K562 (cell line): ENCODE results near the gene ADAMTS14. TPM values are rescaled to one million over a fixed set of nuclear protein-coding genes. Genes with fewer than 3 reads are reported as not detected.
A peak's percentile ranks its signal among the peaks of the same experiment; 100 is the strongest.

Experiments used
- ATAC-seq: fragments of 200-7000 bp; cut with Tn5 transposase; 3 replicates; pipeline ENCODE4 v1.9.1; 2020; ENCODE audit warnings: moderate library complexity
- BruUV-seq: library from RNA; stranded (reverse); fragments of 400-500 nt; replicated peaks from 2 replicates; lab custom pipeline; 2021; lab: Mats Ljungman, UMichigan
- CTCF ChIA-PET: fragments of 300-600 bp; formaldehyde crosslinking; extraction: SDS; loops from one replicate; lab custom pipeline; 2021; ENCODE audit warnings: low intra/inter-chr PET ratio; lab: Yijun Ruan, JAX
- POLR2A ChIA-PET: fragments of 300-600, 350-650 bp; sonication (Branson Sonifier 250); formaldehyde crosslinking; extraction: SDS; loops from one replicate; lab custom pipeline; 2021; ENCODE audit warnings: antibody characterized with exemption, inconsistent platforms; lab: Yijun Ruan, JAX
- DNase-seq, 4 experiments: peaks; one replicate each; pipeline versions ENCODE4 v3.0.0 to v3.0.0-alpha.2; 2011 to 2018; ENCODE audit warnings: low spot score in 3 of 4, mixed read lengths in 3 of 4; ENCODE audit errors: extremely low read depth in 1 of 4
- FAIRE-seq: peaks from 2 replicates; lab custom pipeline; 2011; peaks lifted over from hg19 to GRCh38; lab: Jason Lieb, UNC
- H2AFZ ChIP-seq: 2 replicates; pipeline ENCODE4 v1.6.0; 2011; ENCODE audit warnings: low read depth, low read length, control low read depth, inconsistent platforms
- H3K27ac ChIP-seq: fragments of 200-600 bp; 3 replicates; pipeline ENCODE4 v1.8.0; 2011; ENCODE audit warnings: low read depth, mild to moderate bottlenecking, control low read depth, inconsistent platforms, low read length, moderate library complexity, mixed read lengths; ENCODE audit errors: extremely low read depth
- H3K27me3 ChIP-seq, 2 experiments: fragments of 300-600 bp in 1 of 2; 2 replicates in 1 of 2; 3 replicates in 1 of 2; pipeline versions ENCODE4 v1.6.0 to v1.8.0; 2011; ENCODE audit warnings: inconsistent platforms in 2 of 2, low read length in 2 of 2, mild to moderate bottlenecking in 1 of 2, mixed read lengths in 1 of 2, moderate library complexity in 1 of 2; ENCODE audit not compliant: control insufficient read depth in 2 of 2, insufficient read depth in 2 of 2
- H3K36me3 ChIP-seq: fragments of 300-600 bp; 3 replicates; pipeline ENCODE4 v1.8.0; 2011; ENCODE audit warnings: mild to moderate bottlenecking, low read length, inconsistent platforms; ENCODE audit not compliant: control insufficient read depth, insufficient read depth
- H3K4me1 ChIP-seq, 2 experiments: fragments of 200-600 bp in 1 of 2; replicated peaks in 1 of 2; 2 replicates in 1 of 2; 3 replicates in 1 of 2; pipeline versions ENCODE4 v1.5.1 to v1.8.0; 2011; ENCODE audit warnings: inconsistent platforms in 2 of 2, low read length in 2 of 2, mild to moderate bottlenecking in 1 of 2, mixed read lengths in 1 of 2, moderate library complexity in 1 of 2; ENCODE audit not compliant: control insufficient read depth in 2 of 2, insufficient read depth in 2 of 2
- H3K4me2 ChIP-seq: 2 replicates; pipeline ENCODE4 v1.6.1; 2011; ENCODE audit warnings: low read length, control low read depth, inconsistent platforms, mixed read lengths; ENCODE audit not compliant: insufficient read depth
- H3K4me3 ChIP-seq: fragments of 200-600 bp; sonication (generic), shearing (Covaris generic); 2 replicates; pipeline ENCODE4 v1.5.1; 2016; ENCODE audit warnings: control low read depth, inconsistent platforms
- H3K79me2 ChIP-seq: fragments of 200-600 bp; 3 replicates; pipeline ENCODE4 v1.8.0; 2011; ENCODE audit warnings: low read length, inconsistent platforms; ENCODE audit not compliant: control insufficient read depth, insufficient read depth
- H3K9ac ChIP-seq, 2 experiments: 2 replicates each; pipeline versions ENCODE4 v1.6.0 to v1.6.1; 2011; ENCODE audit warnings: low read depth in 2 of 2, low read length in 2 of 2, control low read depth in 1 of 2, inconsistent platforms in 1 of 2, mild to moderate bottlenecking in 1 of 2, mixed read lengths in 1 of 2; ENCODE audit not compliant: insufficient read depth in 1 of 2
- H3K9me1 ChIP-seq: one replicate; pipeline ENCODE4 v1.6.0; 2011; ENCODE audit warnings: inconsistent platforms, mild to moderate bottlenecking, low read length, moderate library complexity; ENCODE audit not compliant: control insufficient read depth, insufficient read depth
- H3K9me3 ChIP-seq: replicated peaks from 2 replicates; pipeline ENCODE4 v1.5.1; 2011; ENCODE audit warnings: low read depth, low read length, inconsistent platforms; ENCODE audit not compliant: control insufficient read depth, insufficient read depth
- H4K20me1 ChIP-seq: replicated peaks from 2 replicates; pipeline ENCODE4 v1.6.1; 2011; ENCODE audit warnings: low read length, inconsistent platforms, mixed read lengths; ENCODE audit not compliant: control insufficient read depth, insufficient read depth
- ASH1L ChIP-seq: fragments of 450-650 bp; IDR thresholded peaks from 2 replicates; pipeline ENCODE4 v1.6.1; 2018; ENCODE audit warnings: borderline replicate concordance, mild to moderate bottlenecking, low read depth; ENCODE audit not compliant: partially characterized antibody
- ELF4 ChIP-seq: fragments of 450-650 bp; formaldehyde crosslinking; IDR thresholded peaks from 2 replicates; pipeline ENCODE4 v1.4.0; 2022; ENCODE audit warnings: missing genetic modification characterization
- GTF2E2 ChIP-seq: fragments of 200-800 bp; sonication (Bioruptor generic); IDR thresholded peaks from 2 replicates; pipeline ENCODE4 v1.6.1; 2016; ENCODE audit warnings: missing genetic modification characterization, missing compliant biosample characterization
- KLF1 ChIP-seq: fragments of 450-650 bp; IDR thresholded peaks from 2 replicates; pipeline ENCODE4 v1.6.1; 2016; ENCODE audit warnings: missing genetic modification characterization, missing compliant biosample characterization
- MTA3 ChIP-seq: fragments of 450-650 bp; formaldehyde crosslinking; IDR thresholded peaks from 2 replicates; pipeline ENCODE4 v1.6.1; 2017; ENCODE audit warnings: mild to moderate bottlenecking, borderline replicate concordance
- NR2C1 ChIP-seq, 2 experiments: fragments of 450-650 bp; IDR thresholded peaks; 2 replicates each; pipeline ENCODE4 v1.6.1; 2017; ENCODE audit warnings: mild to moderate bottlenecking in 2 of 2, antibody characterized with exemption in 1 of 2, inconsistent platforms in 1 of 2, missing compliant biosample characterization in 1 of 2, missing genetic modification characterization in 1 of 2
- WGBS: fragments of 100-300 bp; shearing (Covaris generic); methylation state at CpG from one replicate; pipeline ENCODE4 v1.1.6; 2016; ENCODE audit warnings: low coverage, mixed read lengths; ENCODE audit not compliant: insufficient coverage; ENCODE audit errors: missing lambda C conversion rate; 5-methylcytosine and 5-hydroxymethylcytosine counted together
- in situ Hi-C: fragments of 300-500 bp; cut with MboI; formaldehyde crosslinking; loops from 4 replicates; pipeline ENCODE4 v1.15.0; 2018; ENCODE audit warnings: inconsistent platforms, mixed read lengths
- intact Hi-C: fragments of 100-400 bp; cut with micrococcal nuclease; formaldehyde crosslinking; loops from 2 replicates; pipeline ENCODE4 v1.14.2; 2022
- polyA plus RNA-seq, 8 experiments: library from polyadenylated mRNA; depleted of rRNA in 4 of 8; stranded (reverse) in 5 of 8; unstranded in 3 of 8; fragments of >200 nt; fragmentation: Nextera tagmentation in 2 of 8; fragmentation: Illumina TruSeq in 1 of 8; extraction: Ambion mirVana in 2 of 8; extraction: Trizol in 1 of 8; gene quantifications; 2 replicates each; pipeline versions ENCODE4 v1.2.1 to v1.2.3, GENCODE V29; 2011 to 2014; ENCODE audit warnings: inconsistent platforms in 1 of 8, missing spikeins in 1 of 8
- total RNA-seq, 7 experiments: library from RNA; depleted of rRNA in 6 of 7; stranded (reverse); fragments of >200 nt in 6 of 7; fragmentation: Illumina TruSeq in 2 of 7; extraction: Trizol in 2 of 7; gene quantifications; 2 replicates each; pipeline versions ENCODE4 v1.2.1 to v1.2.3, GENCODE V29; 2011 to 2021; ENCODE audit warnings: low replicate concordance in 1 of 7
- TF ChIP-seq, protein P1 (sequence below): fragments of 250-450 bp; sonication (Bioruptor Pico); IDR thresholded peaks from 2 replicates; pipeline ENCODE4 v1.4.0; 2020
- TF ChIP-seq, protein P2 (sequence below), 2 experiments: fragments of 450-650 bp; formaldehyde crosslinking in 1 of 2; IDR thresholded peaks; 2 replicates each; pipeline versions ENCODE4 v1.4.0 to v1.6.1; 2014 to 2020; ENCODE audit warnings: mild to moderate bottlenecking in 2 of 2, borderline replicate concordance in 1 of 2, low read depth in 1 of 2

ADAMTS14 gene
- total and polyA plus RNA-seq, 9 of the 15 experiments (the other 6 are each of a cell fraction or from before 2014, with no cell fraction given) = 0.04 to 37.4 (median 15.9) TPM

DNA sequence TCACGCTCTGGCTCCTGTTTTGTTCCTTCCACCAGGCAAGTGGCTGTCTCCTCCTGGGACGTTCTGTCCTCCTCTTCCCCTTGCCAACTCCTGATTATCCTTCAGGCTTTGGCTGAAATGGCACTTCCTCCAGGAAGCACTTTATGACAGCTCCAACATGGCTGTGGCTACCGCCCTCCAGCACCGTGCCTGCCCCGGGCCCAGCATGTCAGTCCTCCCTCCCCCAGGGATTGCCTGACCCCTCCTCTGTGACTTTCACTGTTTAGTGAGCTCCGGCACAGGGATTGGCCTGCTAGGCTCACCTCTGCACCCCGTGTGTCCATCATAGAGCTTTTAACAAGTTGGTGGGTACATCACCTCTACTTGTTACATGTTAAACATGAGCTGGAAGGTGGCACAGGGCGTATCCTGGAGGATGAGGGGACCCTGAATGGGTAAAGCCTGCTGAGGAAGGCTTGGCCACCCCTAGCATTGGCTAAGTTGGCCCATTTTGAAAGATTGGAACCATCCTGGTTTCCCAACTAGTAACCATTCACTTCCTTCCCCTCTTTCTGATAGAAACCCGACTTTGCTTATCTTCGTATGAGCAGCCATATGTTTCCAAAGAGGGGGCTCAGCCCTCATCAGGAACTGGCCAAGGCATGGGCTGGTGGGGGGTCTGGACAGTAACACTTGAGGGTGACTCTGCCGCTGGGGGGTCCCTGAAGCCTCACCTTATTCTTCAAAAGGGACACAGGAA, 10.5 kb upstream of the ADAMTS14 start (continued):
- TF ChIP-seq MTA3 (peak; percentile 27; the same call in 1 of the 2 replicates), GTF2E2 (peak; percentile 56; the same call in 1 of the 2 replicates), ELF4 (CRISPR knock-in tag) (peak; percentile 77), ASH1L (peak; percentile 41), KLF1 (peak; percentile 53; the same call in 1 of the 2 replicates)
- TF ChIP-seq, protein P1, sequence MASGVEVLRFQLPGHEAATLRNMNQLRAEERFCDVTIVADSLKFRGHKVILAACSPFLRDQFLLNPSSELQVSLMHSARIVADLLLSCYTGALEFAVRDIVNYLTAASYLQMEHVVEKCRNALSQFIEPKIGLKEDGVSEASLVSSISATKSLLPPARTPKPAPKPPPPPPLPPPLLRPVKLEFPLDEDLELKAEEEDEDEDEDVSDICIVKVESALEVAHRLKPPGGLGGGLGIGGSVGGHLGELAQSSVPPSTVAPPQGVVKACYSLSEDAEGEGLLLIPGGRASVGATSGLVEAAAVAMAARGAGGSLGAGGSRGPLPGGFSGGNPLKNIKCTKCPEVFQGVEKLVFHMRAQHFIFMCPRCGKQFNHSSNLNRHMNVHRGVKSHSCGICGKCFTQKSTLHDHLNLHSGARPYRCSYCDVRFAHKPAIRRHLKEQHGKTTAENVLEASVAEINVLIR (CRISPR knock-in tag) = peak; percentile 26

DNA sequence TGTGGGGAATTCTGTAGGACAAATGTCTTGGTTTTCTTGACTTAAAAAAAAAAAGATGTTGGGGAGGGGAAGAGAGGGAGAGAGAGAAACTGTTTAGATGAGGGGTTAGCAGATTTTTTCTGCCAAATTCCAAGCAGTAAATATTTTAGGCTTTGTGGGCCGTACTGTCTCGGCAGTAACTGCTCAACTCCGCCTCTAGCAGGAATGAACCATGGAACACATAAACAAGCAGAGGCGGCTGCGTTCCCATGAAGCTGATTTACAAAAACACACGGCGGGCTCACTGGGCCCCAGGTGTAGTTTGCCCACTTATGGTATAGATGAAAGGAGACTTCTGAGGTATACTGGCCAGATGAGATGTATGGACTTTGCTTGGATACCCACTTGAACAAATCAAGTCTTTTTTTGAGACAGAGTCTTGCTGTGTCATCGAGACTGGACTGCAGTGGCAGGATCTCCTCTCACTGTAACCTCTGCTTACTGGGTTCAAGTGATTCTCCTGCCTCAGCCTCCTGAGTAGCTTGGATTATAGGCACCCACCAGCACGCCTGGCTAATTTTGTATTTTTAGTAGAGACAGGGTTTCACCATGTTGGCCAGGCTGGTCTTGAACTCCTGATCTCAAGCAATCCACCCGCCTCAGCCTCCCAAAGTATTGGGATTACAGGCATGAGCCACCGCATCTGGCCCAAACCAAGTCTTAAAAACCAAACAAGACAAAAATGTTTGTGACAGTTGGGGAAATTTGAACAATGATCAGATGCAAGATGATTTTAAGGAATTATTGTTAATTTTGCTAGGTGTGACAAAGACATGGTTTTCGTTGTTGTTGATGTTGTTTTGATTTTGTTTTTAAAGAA, 9.7 kb upstream of the ADAMTS14 start:
- DNase-seq (peak in 1 of 4 experiments; percentile 74), ATAC-seq (peak; percentile 54), FAIRE-seq (no peak)
- 25% methylated on average over 12 of the region's 12 CpGs for WGBS
- no peak overlapping the region for H3K4me3 ChIP-seq
- peak overlapping the region; percentile 86 for H3K27ac ChIP-seq
- no TSS peak for BruUV-seq
- no peaks in the 10 kb centered on the region for H3K79me2 ChIP-seq
- H2AFZ ChIP-seq = peak overlapping the region; percentile 98
- H3K4me1 ChIP-seq = peaks cover 49 to 64% of the 10 kb centered on the region in 2 experiments
- ChIA-PET CTCF (no interaction called here), POLR2A (interaction anchor here (0.7 to 2.4 kb wide), 8 partner anchors 8 to 94 kb away, joined by 3 to 9 read pairs (median 4); partner anchors contain the start of gene ADAMTS14)
- no peaks in the 10 kb centered on the region for H3K27me3 ChIP-seq
- H3K4me2 ChIP-seq = peak overlapping the region; percentile 69
- H3K36me3 ChIP-seq = no peaks in the 10 kb centered on the region
- H4K20me1 ChIP-seq = no peaks in the 10 kb centered on the region
- H3K9ac ChIP-seq = peak overlapping the region; percentile 68 to 87; a peak in 3 of 4 replicates
- intact Hi-C loops = no loop called here
- H3K9me3 ChIP-seq = peaks cover 7% of the 10 kb centered on the region; the same call in 1 of the 2 replicates
- in situ Hi-C loops = no loop called here
- peaks cover 4% of the 10 kb centered on the region for H3K9me1 ChIP-seq
- TF ChIP-seq NR2C1 (IDR thresholded peaks at IDR 0.05) = no peak
- peak; percentile 20; the same call in 1 of the 2 replicates for TF ChIP-seq NR2C1 (tag; IDR thresholded peaks at IDR 0.05)
- TF ChIP-seq, protein P2, sequence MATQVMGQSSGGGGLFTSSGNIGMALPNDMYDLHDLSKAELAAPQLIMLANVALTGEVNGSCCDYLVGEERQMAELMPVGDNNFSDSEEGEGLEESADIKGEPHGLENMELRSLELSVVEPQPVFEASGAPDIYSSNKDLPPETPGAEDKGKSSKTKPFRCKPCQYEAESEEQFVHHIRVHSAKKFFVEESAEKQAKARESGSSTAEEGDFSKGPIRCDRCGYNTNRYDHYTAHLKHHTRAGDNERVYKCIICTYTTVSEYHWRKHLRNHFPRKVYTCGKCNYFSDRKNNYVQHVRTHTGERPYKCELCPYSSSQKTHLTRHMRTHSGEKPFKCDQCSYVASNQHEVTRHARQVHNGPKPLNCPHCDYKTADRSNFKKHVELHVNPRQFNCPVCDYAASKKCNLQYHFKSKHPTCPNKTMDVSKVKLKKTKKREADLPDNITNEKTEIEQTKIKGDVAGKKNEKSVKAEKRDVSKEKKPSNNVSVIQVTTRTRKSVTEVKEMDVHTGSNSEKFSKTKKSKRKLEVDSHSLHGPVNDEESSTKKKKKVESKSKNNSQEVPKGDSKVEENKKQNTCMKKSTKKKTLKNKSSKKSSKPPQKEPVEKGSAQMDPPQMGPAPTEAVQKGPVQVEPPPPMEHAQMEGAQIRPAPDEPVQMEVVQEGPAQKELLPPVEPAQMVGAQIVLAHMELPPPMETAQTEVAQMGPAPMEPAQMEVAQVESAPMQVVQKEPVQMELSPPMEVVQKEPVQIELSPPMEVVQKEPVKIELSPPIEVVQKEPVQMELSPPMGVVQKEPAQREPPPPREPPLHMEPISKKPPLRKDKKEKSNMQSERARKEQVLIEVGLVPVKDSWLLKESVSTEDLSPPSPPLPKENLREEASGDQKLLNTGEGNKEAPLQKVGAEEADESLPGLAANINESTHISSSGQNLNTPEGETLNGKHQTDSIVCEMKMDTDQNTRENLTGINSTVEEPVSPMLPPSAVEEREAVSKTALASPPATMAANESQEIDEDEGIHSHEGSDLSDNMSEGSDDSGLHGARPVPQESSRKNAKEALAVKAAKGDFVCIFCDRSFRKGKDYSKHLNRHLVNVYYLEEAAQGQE (IDR thresholded peaks at IDR 0.05; ENCODE audit: borderline replicate concordance) = peak; percentile 77
- TF ChIP-seq, protein P2 (CRISPR knock-in tag; IDR thresholded peaks at IDR 0.05; ENCODE audit: low read depth) = no peak
